HG03439 (cell line): ENCODE results near the gene LY6G6D.
A peak's percentile ranks its signal among the peaks of the same experiment; 100 is the strongest.
"Not testable (repeated sequence)": the region's sequence is repeated elsewhere in the genome, so short reads cannot be mapped to it uniquely, and the experiment has no call there.

Experiments used
- ATAC-seq: cut with Tn5 transposase; IDR thresholded peaks from one replicate; pipeline ENCODE4 v1.9.1; 2021; ENCODE audit warnings: mild to moderate bottlenecking, moderate library complexity; ENCODE audit not compliant: unreplicated experiment

The LY6G6D gene

GRCh38 chr6:31691564-31692108 is 23.5 kb upstream of the LY6G6D start:
- ATAC-seq, result no peak

GRCh38 chr6:31692353-31692752 is 22.8 kb upstream of the LY6G6D start:
- no peak for ATAC-seq

- ATAC-seq, result no peak
These were observed 22.3 kb upstream of the LY6G6D start for GRCh38 chr6:31692886-31693285.

GRCh38 chr6:31693535-31693934 is 21.6 kb upstream of the LY6G6D start:
- ATAC-seq, result no peak

DNA sequence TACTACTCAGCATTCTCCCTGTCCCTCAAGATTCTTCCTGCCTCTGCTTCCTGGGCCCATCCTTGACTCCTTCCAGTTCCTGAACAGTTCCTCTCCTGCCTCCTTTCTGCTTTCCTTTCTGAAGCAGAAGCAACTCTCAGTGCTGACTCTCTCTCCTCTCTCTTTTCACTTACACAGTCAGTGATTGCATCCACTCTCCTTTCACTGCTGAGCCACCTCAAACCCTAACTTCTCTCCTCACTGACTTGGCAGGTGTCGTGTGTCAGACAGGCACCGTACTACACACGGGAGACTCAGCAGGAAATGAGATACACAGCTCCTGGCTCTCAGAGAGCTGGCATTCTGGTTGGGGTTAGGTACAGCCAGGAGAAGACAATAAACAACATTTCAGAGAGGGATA is 17.6 kb upstream of the LY6G6D start:
- ATAC-seq, result no peak

DNA sequence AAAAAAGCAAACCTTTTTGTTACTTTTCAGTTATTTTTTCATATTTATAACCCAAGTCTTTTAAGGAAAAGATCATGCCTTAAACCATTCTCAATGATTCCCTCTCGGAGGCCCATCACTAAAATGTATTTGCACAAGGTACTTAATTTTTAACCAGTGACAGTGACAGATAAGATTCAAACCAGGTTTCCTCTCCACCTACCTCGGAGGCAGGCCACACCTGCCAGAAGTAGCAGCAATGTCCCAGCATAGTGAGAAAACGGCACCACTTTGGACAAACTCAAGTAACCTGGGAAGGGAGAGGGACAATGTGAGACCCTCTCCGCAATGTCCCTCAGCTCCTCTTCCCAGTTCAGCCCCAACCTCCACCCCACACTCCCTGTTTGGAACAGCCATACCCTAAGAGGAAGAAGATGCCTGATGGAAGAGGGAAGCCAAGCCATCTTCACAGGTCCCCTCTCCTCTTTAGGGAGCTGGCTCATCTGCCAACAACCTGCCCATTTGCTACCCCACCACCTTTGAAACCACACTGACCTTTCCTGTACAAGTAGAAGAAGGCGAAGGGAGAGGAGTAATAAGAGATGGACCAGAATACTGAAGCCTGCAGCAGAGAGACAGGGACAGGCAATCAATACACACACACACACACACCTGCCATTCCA is 14.3 kb upstream of the LY6G6D start:
- ATAC-seq, result no peak

GRCh38 chr6:31701666-31702404 is 13.3 kb upstream of the LY6G6D start:
- no peak for ATAC-seq

DNA sequence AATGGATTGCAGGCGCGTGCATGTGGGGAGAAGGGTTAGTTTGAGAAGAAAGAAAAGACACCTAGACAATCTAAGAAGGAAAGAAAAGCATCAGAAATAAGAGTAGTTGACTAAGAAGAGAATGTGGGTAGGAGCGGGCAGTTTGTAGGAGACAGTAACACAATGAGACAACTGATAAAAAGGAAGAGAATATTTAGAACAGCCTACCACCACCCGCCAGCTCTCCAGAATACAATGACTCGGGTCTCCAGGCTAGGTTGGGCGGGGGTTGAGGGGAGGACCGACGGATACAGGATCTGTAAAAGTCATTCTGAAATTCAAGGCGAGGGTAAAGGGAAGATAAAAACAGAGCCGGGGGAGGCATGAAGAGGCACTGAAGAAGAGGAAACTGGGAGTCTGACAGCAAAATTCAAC is 12.7 kb upstream of the LY6G6D start:
- no peak for ATAC-seq

GRCh38 chr6:31702819-31703716 is 12.1 kb upstream of the LY6G6D start, which contains the start of gene ABHD16A:
TSS of gene ABHD16A (minus strand) at chr6:31703324. CDS start at chr6:31703281, 43 bp downstream.
- ATAC-seq, result peak; percentile 79

DNA sequence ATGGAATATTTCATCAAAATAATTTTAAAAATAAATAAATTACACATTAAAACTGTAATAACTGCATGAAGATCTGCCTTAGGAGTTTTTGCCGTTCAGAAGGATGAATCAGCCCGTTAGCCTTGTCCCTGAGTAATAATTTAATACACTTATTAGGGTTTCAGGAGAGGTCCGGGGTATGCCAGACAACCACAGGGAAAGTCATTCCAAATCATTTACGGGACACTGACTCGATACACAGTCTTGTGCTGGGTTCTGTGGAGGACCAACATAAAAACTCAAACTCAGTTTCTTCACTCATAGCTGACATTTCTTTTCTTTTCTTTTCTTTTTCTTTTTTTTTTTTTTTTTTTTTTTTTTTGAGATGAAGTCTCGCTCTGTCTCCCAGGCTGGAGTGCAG is 9.2 kb upstream of the LY6G6D start:
- ATAC-seq, result no peak

DNA sequence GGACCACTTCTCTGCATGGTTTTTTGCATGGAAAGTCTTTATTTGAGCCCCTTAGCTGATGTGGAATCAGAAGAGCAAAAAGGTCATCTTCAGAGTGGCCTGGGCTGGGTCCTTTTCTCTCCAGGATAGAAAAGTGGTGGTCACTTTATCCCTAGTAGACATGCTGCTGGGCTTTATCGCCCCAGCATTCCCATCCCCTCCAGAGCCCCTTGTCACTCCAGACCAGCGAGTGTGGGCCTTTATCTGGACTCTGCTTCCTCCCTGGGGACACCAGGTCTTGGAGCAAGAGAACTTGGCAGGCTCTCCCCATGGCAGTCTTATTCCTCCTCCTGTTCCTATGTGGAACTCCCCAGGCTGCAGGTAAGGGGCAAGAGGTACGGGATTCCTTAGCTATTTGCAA is 8.5 kb upstream of the LY6G6D start, which contains the start of gene LY6G6F:
TSS of gene LY6G6F (plus strand) at position 268 of the 400 bp plus-strand sequence. CDS start at position 309, 41 bp downstream.
- ATAC-seq, result no peak

DNA sequence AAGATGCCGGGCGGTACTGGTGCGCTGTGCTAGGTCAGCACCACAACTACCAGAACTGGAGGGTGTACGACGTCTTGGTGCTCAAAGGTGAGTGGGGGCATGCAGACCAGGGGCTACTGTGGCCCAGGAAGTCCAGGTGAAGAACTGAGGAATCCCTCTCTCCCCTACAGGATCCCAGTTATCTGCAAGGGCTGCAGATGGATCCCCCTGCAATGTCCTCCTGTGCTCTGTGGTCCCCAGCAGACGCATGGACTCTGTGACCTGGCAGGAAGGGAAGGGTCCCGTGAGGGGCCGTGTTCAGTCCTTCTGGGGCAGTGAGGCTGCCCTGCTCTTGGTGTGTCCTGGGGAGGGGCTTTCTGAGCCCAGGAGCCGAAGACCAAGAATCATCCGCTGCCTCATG is 7.4 kb upstream of the LY6G6D start:
- no peak for ATAC-seq

GRCh38 chr6:31708224-31708623 is 6.9 kb upstream of the LY6G6D start:
- ATAC-seq, result no peak

GRCh38 chr6:31709157-31709556 is 6.0 kb upstream of the LY6G6D start:
- not testable (repeated sequence) for ATAC-seq

GRCh38 chr6:31710523-31711219 is 4.5 kb upstream of the LY6G6D start:
- no peak for ATAC-seq

DNA sequence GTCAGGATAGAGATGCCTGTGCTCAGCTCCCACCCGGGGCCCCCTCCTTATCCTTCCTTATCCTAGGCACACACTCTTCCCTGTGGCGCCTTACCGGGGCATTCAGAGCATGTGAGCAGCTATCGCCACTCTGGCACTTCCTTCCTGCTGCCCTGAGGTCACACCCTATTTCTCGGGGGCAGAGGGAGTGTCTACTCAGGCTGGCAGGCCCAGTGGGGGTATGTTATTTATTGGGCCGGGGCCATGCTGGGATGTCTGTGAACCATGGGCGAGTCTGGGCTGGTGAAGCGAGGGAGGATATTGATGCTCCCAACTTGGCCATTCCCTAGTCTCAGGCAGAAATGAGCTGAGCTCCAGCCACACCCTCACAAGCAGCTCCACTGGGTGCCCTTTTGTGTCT is 3.9 kb upstream of the LY6G6D start:
- ATAC-seq, result no peak

DNA sequence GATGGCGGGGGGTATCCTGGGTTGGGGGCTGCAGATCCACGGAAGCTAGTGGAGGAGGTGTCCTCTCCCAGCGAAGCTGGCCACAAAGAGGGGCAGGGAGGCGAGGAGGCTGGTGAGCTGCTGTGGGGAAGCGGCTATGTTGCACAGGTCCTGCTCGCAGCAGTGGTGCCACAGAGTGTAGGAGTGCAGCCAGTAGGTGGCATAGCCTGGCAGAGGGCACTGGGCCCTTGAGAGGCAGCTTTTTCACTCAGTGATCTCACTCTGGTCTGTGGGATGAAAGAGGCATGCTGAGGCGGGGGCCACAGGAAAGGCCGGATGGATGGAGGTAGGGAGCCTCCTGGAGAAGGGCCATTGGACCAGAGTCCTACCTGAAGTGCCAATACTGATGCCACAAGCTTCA is 2.9 kb upstream of the LY6G6D start:
- ATAC-seq, result no peak

GRCh38 chr6:31713465-31713864 is 1.7 kb upstream of the LY6G6D start:
- ATAC-seq, result no peak

GRCh38 chr6:31713991-31714684 is 1.0 kb upstream of the LY6G6D start:
- ATAC-seq, result no peak
